Measurements from ENCODE around the gene BTG4. TPM values are rescaled to one million over a fixed set of nuclear protein-coding genes. Genes with fewer than 3 reads are reported as not detected.

The BTG4 gene
- total RNA-seq, 1 donor from 2014 or later: not detected

DNA sequence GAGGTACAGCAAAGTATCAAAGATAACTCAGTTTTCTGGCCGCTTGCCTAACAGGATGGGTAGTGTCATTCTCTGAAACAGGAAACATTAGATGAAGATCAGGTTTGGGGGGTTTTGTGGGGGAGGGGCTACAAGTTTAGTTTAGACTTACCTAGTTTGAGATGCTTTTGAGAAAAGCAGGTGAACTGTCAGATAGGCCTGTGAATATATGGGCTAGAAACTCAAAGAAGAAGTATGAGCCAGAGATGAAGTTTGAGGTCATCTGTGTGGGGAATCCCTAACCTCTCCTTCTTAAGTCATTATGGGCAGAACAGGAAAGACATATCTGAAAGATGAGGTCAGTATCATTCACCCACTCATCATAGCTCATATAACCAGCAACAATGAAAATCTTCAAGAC lies 14.3 kb upstream of the BTG4 start:
- Histone ChIP-seq H3K36me3 (no peaks in the 10 kb centered on the region), H3K27ac (no peak overlapping the region), H3K4me1 (no peaks in the 10 kb centered on the region), H3K4me3 (no peak overlapping the region), H3K27me3 (no peaks in the 10 kb centered on the region), H3K9me3 (no peaks in the 10 kb centered on the region)
- TF ChIP-seq CTCF (IDR thresholded peaks at IDR 0.05): no peak
- DNase-seq (ENCODE audit: low spot score in 2 of 2): no peak
- intact Hi-C loops (cut with DNase I): no loop called here

- no peak for TF ChIP-seq CTCF (IDR thresholded peaks at IDR 0.05)
- Histone ChIP-seq H3K27ac (no peak overlapping the region), H3K27me3 (no peaks in the 10 kb centered on the region), H3K36me3 (no peaks in the 10 kb centered on the region), H3K4me3 (no peak overlapping the region), H3K9me3 (no peaks in the 10 kb centered on the region), H3K4me1 (no peaks in the 10 kb centered on the region)
- no peak for DNase-seq (ENCODE audit: low spot score in 2 of 2)
- intact Hi-C loops (cut with DNase I): no loop called here
Measured at GRCh38 chr11:111525456-111525855, 13.3 kb upstream of the BTG4 start.

- intact Hi-C loops (cut with DNase I): no loop called here
- TF ChIP-seq CTCF (IDR thresholded peaks at IDR 0.05): no peak
- Histone ChIP-seq H3K27ac (no peak overlapping the region), H3K4me1 (no peaks in the 10 kb centered on the region), H3K27me3 (no peaks in the 10 kb centered on the region), H3K4me3 (no peak overlapping the region), H3K36me3 (no peaks in the 10 kb centered on the region), H3K9me3 (no peaks in the 10 kb centered on the region)
- DNase-seq (ENCODE audit: low spot score in 2 of 2): no peak
Measured at GRCh38 chr11:111524056-111524455, 11.9 kb upstream of the BTG4 start.

GRCh38 chr11:111523343-111523742 lies 11.2 kb upstream of the BTG4 start:
- no peak overlapping the region for H3K27ac ChIP-seq
- no peaks in the 10 kb centered on the region for H3K27me3 ChIP-seq
- no peaks in the 10 kb centered on the region for H3K36me3 ChIP-seq
- no peaks in the 10 kb centered on the region for H3K4me1 ChIP-seq
- H3K9me3 ChIP-seq: no peaks in the 10 kb centered on the region
- TF ChIP-seq CTCF (IDR thresholded peaks at IDR 0.05): no peak
- no peak for DNase-seq (ENCODE audit: low spot score in 2 of 2)
- intact Hi-C loops (cut with DNase I): no loop called here
- H3K4me3 ChIP-seq: no peak overlapping the region

DNA sequence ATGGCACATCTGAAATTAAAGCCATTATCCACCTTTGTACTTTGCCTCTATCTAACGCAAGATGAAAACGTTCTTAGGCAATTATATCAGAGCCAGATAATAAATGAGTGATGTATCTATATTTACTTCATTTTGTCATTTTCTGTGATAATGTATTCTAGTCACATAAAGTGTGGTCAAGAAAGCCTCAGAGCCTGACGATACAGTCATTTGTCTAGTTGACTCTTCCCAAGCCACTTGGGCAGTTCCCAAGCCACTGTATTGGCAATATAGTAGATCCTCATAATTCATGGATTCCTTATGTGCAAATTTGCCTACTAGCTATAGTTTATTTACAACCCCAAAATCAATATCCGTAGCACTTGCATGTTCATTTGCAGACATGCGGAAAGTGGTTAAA lies 10.2 kb upstream of the BTG4 start:
- intact Hi-C loops (cut with DNase I): no loop called here
- no peak for DNase-seq (ENCODE audit: low spot score in 2 of 2)
- Histone ChIP-seq H3K4me3 (no peak overlapping the region), H3K27ac (no peak overlapping the region), H3K36me3 (no peaks in the 10 kb centered on the region), H3K4me1 (no peaks in the 10 kb centered on the region), H3K9me3 (no peaks in the 10 kb centered on the region), H3K27me3 (no peaks in the 10 kb centered on the region)
- no peak for TF ChIP-seq CTCF (IDR thresholded peaks at IDR 0.05)

GRCh38 chr11:111521135-111521534 lies 8.9 kb upstream of the BTG4 start:
- TF ChIP-seq CTCF (IDR thresholded peaks at IDR 0.05): no peak
- no peaks in the 10 kb centered on the region for H3K27me3 ChIP-seq
- H3K9me3 ChIP-seq: no peaks in the 10 kb centered on the region
- intact Hi-C loops (cut with DNase I): no loop called here
- H3K27ac ChIP-seq: no peak overlapping the region
- H3K36me3 ChIP-seq: no peaks in the 10 kb centered on the region
- no peaks in the 10 kb centered on the region for H3K4me1 ChIP-seq
- H3K4me3 ChIP-seq: no peak overlapping the region
- DNase-seq (ENCODE audit: low spot score in 2 of 2): no peak
